HL-60 (cell line): ENCODE results near the gene RRM1.
A peak's percentile ranks its signal among the peaks of the same experiment; 100 is the strongest.

ENCODE experiments used
- DNase-seq, 2 experiments: peaks; one replicate each; pipeline ENCODE4 v3.0.0-alpha.2; 2010 to 2020; ENCODE audit warnings: low read depth in 1 of 2, low spot score in 1 of 2
- H3K27ac ChIP-seq: fragments of 250-450 bp; sonication (Bioruptor Pico); replicated peaks from 2 replicates; pipeline ENCODE4 v1.5.1; 2020; ENCODE audit warnings: mild to moderate bottlenecking, moderate library complexity
- H3K27me3 ChIP-seq: fragments of 250-450 bp; sonication (Bioruptor Pico); 2 replicates; pipeline ENCODE4 v1.5.1; 2021; ENCODE audit warnings: mild to moderate bottlenecking, moderate library complexity; ENCODE audit not compliant: insufficient read depth, poor library complexity, severe bottlenecking
- H3K4me3 ChIP-seq: replicated peaks from 2 replicates; pipeline ENCODE4 v1.5.1; 2011; ENCODE audit warnings: mild to moderate bottlenecking, control low read depth, low read length; ENCODE audit not compliant: insufficient read depth
- CTCF ChIP-seq: IDR thresholded peaks from one replicate; pipeline ENCODE4 v1.5.1; 2011; ENCODE audit warnings: low read length, control low read depth, inconsistent platforms; ENCODE audit not compliant: insufficient read depth
- GABPA ChIP-seq: IDR thresholded peaks from 2 replicates; pipeline ENCODE4 v1.6.1; 2012; ENCODE audit warnings: low read depth
- POLR2AphosphoS5 ChIP-seq: IDR thresholded peaks from 2 replicates; pipeline ENCODE4 v1.6.1; 2012; ENCODE audit warnings: low read depth
- REST ChIP-seq: IDR thresholded peaks from 2 replicates; pipeline ENCODE4 v1.6.1; 2012; ENCODE audit warnings: low read depth; ENCODE audit not compliant: insufficient replicate concordance
- SPI1 ChIP-seq: IDR thresholded peaks from 2 replicates; pipeline ENCODE4 v1.6.1; 2012; ENCODE audit warnings: low read depth, mild to moderate bottlenecking, borderline replicate concordance

Gene RRM1

GRCh38 chr11:4090258-4090657, 4.3 kb upstream of the RRM1 start:
- no peak for DNase-seq
- Histone ChIP-seq H3K4me3 (no peak overlapping the region), H3K27me3 (no peaks in the 10 kb centered on the region), H3K27ac (no peak overlapping the region)
- TF ChIP-seq GABPA (no peak), CTCF (no peak), REST (no peak), POLR2AphosphoS5 (no peak), SPI1 (no peak)

- no peaks in the 10 kb centered on the region for H3K27me3 ChIP-seq
- no peak overlapping the region for H3K4me3 ChIP-seq
- TF ChIP-seq GABPA (no peak; the same call in 1 of the 2 replicates), POLR2AphosphoS5 (0 out of 2 replicates have a peak, but pooled peaks have one; percentile 32)
- H3K27ac ChIP-seq = 0 out of 2 replicates have a peak overlapping the region, but pooled peaks have one; percentile 7
- peak in 1 of 2 experiments; percentile 76 for DNase-seq
These were observed 2.6 kb upstream of the RRM1 start for GRCh38 chr11:4092026-4092425.

GRCh38 chr11:4093519-4094347, 866 bp upstream of the RRM1 start:
- peak overlapping the region; percentile 67 for H3K4me3 ChIP-seq
- peak overlapping the region; percentile 98 for H3K27ac ChIP-seq
- DNase-seq = no peak
- TF ChIP-seq CTCF (no peak), REST (no peak), POLR2AphosphoS5 (no peak), GABPA (no peak), SPI1 (no peak)
- no peaks in the 10 kb centered on the region for H3K27me3 ChIP-seq

DNA sequence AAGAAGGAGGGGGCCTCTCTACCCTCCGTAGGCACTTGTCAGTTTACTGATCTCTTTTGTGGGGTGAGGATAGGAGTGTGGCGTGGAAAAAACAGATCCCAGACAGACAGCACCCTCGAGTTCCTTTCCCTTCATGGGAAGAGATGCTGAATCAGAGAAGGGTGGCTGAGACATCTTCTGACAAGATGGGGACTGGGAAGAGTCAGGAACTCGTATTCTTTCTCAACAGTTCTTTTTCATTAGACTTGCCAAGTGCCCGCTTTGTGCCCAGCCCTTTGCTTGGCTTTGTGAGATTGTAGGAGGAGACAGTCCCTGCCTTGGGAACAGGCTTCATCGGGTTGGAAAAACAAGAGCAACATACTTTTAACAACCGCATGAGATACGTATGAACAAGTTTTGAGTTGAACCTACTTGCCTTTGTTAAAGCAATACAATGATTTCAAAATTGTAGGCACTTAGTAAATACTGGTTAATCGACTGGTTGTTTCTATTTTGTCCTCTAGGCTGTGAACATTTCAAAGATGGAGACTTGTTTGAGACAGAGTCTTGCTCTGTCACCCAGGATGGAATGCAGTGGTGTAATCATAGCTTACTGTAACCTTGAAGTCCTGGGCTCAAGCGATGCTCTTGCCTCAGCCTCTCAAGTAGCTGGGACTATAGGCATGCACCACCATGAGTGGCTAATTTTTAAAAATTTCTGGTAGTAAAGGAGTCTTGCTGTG, 1.1 kb downstream of the RRM1 start:
- DNase-seq = peak in 1 of 2 experiments; percentile 48
- no peak for TF ChIP-seq SPI1

More for the DNA sequence above, 1.1 kb downstream of the RRM1 start:
- H3K27ac ChIP-seq = peak overlapping the region; percentile 98
- H3K27me3 ChIP-seq = no peaks in the 10 kb centered on the region
- H3K4me3 ChIP-seq = peak overlapping the region; percentile 67
